DOHH2 (cell line): ENCODE results near the gene CNTNAP2.

Source experiments
- H3F3A ChIP-seq: fragments of 200-600 bp; sonication (generic), shearing (Covaris generic); 2 replicates; pipeline ENCODE4 v1.6.0; 2016; ENCODE audit warnings: antibody characterized with exemption, mild to moderate bottlenecking; ENCODE audit not compliant: control insufficient read depth, insufficient read depth
- H3K27ac ChIP-seq: fragments of 200-600 bp; sonication (generic); 2 replicates; pipeline ENCODE4 v1.5.1; 2014; ENCODE audit warnings: low read depth, mild to moderate bottlenecking, low read length, moderate library complexity
- H3K27me3 ChIP-seq: fragments of 200-600 bp; sonication (generic); 2 replicates; pipeline ENCODE4 v1.6.1; 2014; ENCODE audit warnings: mild to moderate bottlenecking, low read length, mixed read lengths; ENCODE audit not compliant: control insufficient read depth
- H3K36me3 ChIP-seq: fragments of 200-600 bp; sonication (generic); 2 replicates; pipeline ENCODE4 v1.6.1; 2014; ENCODE audit warnings: mild to moderate bottlenecking, low read length, moderate library complexity, mixed read lengths; ENCODE audit not compliant: control insufficient read depth
- H3K4me1 ChIP-seq: fragments of 200-600 bp; sonication (generic); 2 replicates; pipeline ENCODE4 v1.6.1; 2014; ENCODE audit warnings: mild to moderate bottlenecking, low read length, mixed read lengths; ENCODE audit not compliant: control insufficient read depth
- H3K4me2 ChIP-seq: fragments of 200-600 bp; sonication (generic); 2 replicates; pipeline ENCODE4 v1.6.0; 2014; ENCODE audit warnings: mild to moderate bottlenecking, low read length, moderate library complexity
- H3K4me3 ChIP-seq: fragments of 200-600 bp; sonication (generic); 2 replicates; pipeline ENCODE4 v1.5.1; 2014; ENCODE audit warnings: mild to moderate bottlenecking, low read length, mixed read lengths
- H3K79me2 ChIP-seq: fragments of 200-600 bp; sonication (generic); 2 replicates; pipeline ENCODE4 v1.6.1; 2014; ENCODE audit warnings: mild to moderate bottlenecking, low read length, mixed read lengths; ENCODE audit not compliant: control insufficient read depth
- H3K9me2 ChIP-seq: fragments of 200-600 bp; sonication (generic); replicated peaks from 2 replicates; pipeline ENCODE4 v1.6.1; 2014; ENCODE audit warnings: mild to moderate bottlenecking, low read length, mixed read lengths; ENCODE audit not compliant: control insufficient read depth
- H3K9me3 ChIP-seq: fragments of 200-600 bp; sonication (generic); 2 replicates; pipeline ENCODE4 v1.6.1; 2014; ENCODE audit warnings: antibody characterized with exemption, low read length, mixed read lengths; ENCODE audit not compliant: control insufficient read depth, insufficient read depth
- H4K20me1 ChIP-seq: fragments of 200-600 bp; sonication (generic); 2 replicates; pipeline ENCODE4 v1.6.0; 2014; ENCODE audit warnings: low read depth, mild to moderate bottlenecking, antibody characterized with exemption, low read length, moderate library complexity; ENCODE audit not compliant: control insufficient read depth, insufficient read depth
- CTCF ChIP-seq: fragments of 200-600 bp; sonication (generic); IDR thresholded peaks from one replicate; pipeline ENCODE4 v1.5.1; 2014; ENCODE audit warnings: antibody characterized with exemption, mild to moderate bottlenecking, low read depth, low read length; ENCODE audit not compliant: poor library complexity, severe bottlenecking
- EZH2phosphoT487 ChIP-seq: fragments of 200-600 bp; sonication (generic); IDR thresholded peaks from 2 replicates; pipeline ENCODE4 v1.6.1; 2017; ENCODE audit warnings: borderline replicate concordance, mild to moderate bottlenecking, antibody characterized with exemption, low read length, moderate library complexity, mixed read lengths

Gene CNTNAP2

GRCh38 chr7:147885869-147886268 is 1769.3 kb downstream of the CNTNAP2 start:
- no peaks in the 10 kb centered on the region for H4K20me1 ChIP-seq
- H3K4me2 ChIP-seq = no peak overlapping the region
- no peaks in the 10 kb centered on the region for H3K9me2 ChIP-seq
- no peak overlapping the region for H3K4me3 ChIP-seq
- TF ChIP-seq EZH2phosphoT487 (no peak), CTCF (no peak)
- H3K36me3 ChIP-seq = no peaks in the 10 kb centered on the region
- H3K79me2 ChIP-seq = no peaks in the 10 kb centered on the region
- no peaks in the 10 kb centered on the region for H3K27me3 ChIP-seq
- H3K4me1 ChIP-seq = no peaks in the 10 kb centered on the region
- H3K27ac ChIP-seq = no peak overlapping the region
- no peaks in the 10 kb centered on the region for H3K9me3 ChIP-seq
- no peaks in the 10 kb centered on the region for H3F3A ChIP-seq

GRCh38 chr7:147894271-147894670 is 1777.7 kb downstream of the CNTNAP2 start:
- H3F3A ChIP-seq = no peaks in the 10 kb centered on the region
- no peaks in the 10 kb centered on the region for H4K20me1 ChIP-seq
- H3K4me3 ChIP-seq = no peak overlapping the region
- TF ChIP-seq EZH2phosphoT487 = no peak
- TF ChIP-seq CTCF = no peak
- no peak overlapping the region for H3K4me2 ChIP-seq
- no peaks in the 10 kb centered on the region for H3K4me1 ChIP-seq
- H3K36me3 ChIP-seq = no peaks in the 10 kb centered on the region
- no peaks in the 10 kb centered on the region for H3K27me3 ChIP-seq
- no peaks in the 10 kb centered on the region for H3K9me3 ChIP-seq
- no peak overlapping the region for H3K27ac ChIP-seq
- H3K9me2 ChIP-seq = no peaks in the 10 kb centered on the region
- H3K79me2 ChIP-seq = no peaks in the 10 kb centered on the region

DNA sequence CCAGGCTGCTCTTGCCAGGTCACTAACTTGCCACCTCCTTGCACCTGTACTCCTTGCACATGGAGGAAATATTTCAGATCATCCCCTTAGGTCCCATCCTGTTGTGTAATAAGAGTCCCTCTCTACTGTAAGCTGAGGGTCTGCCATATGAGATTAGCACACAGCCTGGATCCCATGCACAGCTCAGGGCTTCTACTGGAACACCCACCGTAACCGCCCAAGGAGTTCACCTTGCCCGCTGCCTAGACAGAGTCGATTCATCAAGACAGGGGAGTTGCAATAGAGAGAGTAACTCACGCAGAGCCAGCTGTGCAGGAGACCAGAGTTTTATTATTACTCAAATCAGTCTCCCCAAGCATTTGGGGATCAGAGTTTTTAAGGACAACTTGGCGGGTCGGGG is 1779.5 kb downstream of the CNTNAP2 start:
- Histone ChIP-seq H4K20me1 (no peaks in the 10 kb centered on the region), H3K27ac (no peak overlapping the region), H3K4me1 (no peaks in the 10 kb centered on the region), H3K9me2 (no peaks in the 10 kb centered on the region), H3K4me3 (no peak overlapping the region), H3K9me3 (no peaks in the 10 kb centered on the region), H3F3A (no peaks in the 10 kb centered on the region), H3K36me3 (no peaks in the 10 kb centered on the region), H3K4me2 (no peak overlapping the region), H3K27me3 (no peaks in the 10 kb centered on the region), H3K79me2 (no peaks in the 10 kb centered on the region)
- TF ChIP-seq EZH2phosphoT487 = no peak

DNA sequence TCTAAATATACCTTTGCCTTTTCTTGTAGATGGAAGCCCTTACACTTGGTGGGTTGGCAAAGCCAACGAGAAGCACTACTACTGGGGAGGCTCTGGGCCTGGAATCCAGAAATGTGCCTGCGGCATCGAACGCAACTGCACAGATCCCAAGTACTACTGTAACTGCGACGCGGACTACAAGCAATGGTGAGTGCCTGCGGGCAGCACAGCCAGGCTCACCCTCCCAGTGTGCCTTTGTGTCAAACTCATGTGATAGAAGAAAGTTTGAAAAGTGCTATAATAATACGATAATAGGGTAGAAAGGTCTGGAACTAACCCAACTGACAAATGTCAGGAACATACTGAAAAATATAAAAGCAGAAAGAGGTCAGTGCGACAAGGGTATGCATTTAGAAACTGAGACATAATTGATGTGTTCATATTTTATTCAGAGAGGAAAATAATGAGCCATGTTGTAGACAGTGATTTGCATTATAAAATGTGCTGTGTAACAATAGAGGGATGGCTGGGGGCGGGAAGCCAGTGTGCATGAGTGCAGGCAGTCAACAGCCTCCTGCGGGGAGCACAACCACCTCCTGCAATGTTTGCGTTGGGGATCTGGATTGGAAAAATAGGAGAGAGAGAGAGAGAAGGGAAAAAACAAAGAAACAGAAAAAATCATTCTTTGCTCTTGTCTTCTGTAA is 1787.1 kb downstream of the CNTNAP2 start:
- Histone ChIP-seq H3F3A (no peaks in the 10 kb centered on the region), H4K20me1 (no peaks in the 10 kb centered on the region), H3K4me2 (no peak overlapping the region), H3K36me3 (no peaks in the 10 kb centered on the region), H3K9me2 (no peaks in the 10 kb centered on the region; the same call in 1 of the 2 replicates), H3K27me3 (no peaks in the 10 kb centered on the region), H3K4me1 (no peaks in the 10 kb centered on the region), H3K79me2 (no peaks in the 10 kb centered on the region), H3K27ac (no peak overlapping the region), H3K9me3 (no peaks in the 10 kb centered on the region), H3K4me3 (no peak overlapping the region)
- TF ChIP-seq EZH2phosphoT487 (no peak), CTCF (no peak)
